Measurements from ENCODE around the gene KDM7A. TPM values are rescaled to one million over a fixed set of nuclear protein-coding genes. Genes with fewer than 3 reads are reported as not detected.

The KDM7A gene
- total and polyA plus RNA-seq, 12 donors, result 2.7 to 16.4 (median 11.8) TPM

DNA sequence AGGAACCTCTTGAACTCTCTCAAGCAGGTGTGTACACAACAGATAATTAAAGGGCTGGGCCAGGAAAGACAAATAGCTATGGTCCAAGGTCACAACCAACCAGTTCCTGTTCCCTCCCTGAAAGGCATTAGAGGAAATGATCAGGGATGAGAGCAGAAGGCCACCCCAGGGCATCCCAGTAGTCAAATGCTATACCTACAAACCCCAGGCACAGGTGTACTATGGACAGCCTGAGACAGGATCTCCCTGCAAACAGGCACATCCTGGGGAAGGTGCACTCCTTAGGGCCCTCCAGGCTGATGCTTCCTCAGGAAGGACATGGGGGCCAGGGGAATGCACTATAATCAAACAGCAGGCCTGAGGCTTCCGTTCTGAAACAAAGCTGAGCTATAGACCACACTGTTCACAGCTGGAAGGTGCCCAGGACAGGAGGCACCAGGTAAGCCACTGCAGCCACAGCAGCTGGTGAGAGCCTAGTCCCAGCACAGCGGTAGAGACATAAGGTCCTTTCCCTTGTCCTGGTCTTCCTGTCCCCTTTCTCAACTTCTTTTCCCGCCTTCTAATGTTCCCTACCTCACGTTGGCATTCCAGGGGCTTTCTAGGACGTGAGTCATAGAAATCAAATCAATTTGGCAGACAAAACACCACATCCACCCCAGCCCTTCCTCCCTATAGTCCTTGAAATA, 127.3 kb downstream of the KDM7A start:
- intact Hi-C loops (cut with DNase I), result no loop called here
- peak; percentile 10 to 58 (median 34) for ATAC-seq
- no peak overlapping the region for H3K4me3 ChIP-seq
- H3K27me3 ChIP-seq, result no peaks in the 10 kb centered on the region
- peak overlapping the region in 8 of 10 donors; percentile 30 to 69 (median 46) for H3K27ac ChIP-seq
- H3K9me3 ChIP-seq, result no peaks in the 10 kb centered on the region
- H3K36me3 ChIP-seq, result peaks cover 0 to 80% (median 8%) of the 10 kb centered on the region in 9 donors
- WGBS, 2 donors, result 53% methylated on average over 5 of the region's 5 CpGs
- DNase-seq, result no peak
- no peak for TF ChIP-seq CTCF (IDR thresholded peaks at IDR 0.05)
- peaks cover 0 to 46% (median 29%) of the 10 kb centered on the region in 9 donors for H3K4me1 ChIP-seq

DNA sequence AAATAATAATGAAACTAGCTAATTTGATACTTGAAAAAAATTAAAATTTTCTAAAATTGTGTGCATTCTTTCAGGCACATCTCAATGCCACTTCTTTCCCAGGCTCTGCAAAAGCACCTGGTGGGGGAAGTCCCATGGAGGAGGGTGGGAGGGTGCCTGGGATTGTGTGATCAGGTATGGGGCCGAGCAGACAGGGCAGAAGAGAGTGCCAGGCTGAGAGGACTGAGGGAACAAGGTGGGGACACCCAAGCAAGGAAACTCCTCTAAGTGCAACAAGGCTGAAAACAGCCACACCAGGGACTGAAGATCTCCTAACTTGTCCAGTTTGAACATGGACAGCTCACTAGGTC, 127.8 kb downstream of the KDM7A start:
- no peak overlapping the region for H3K4me3 ChIP-seq
- H3K4me1 ChIP-seq, result peaks cover 0 to 41% (median 24%) of the 10 kb centered on the region in 9 donors
- peak in 4 of 8 donors; percentile 7 to 26 (median 17) for ATAC-seq
- 38 to 41% methylated on average over 1 of the region's 1 CpG for whole genome bisulfite sequencing, 2 donors
- peak overlapping the region in 8 of 10 donors; percentile 30 to 69 (median 46) for H3K27ac ChIP-seq
- H3K9me3 ChIP-seq, result no peaks in the 10 kb centered on the region
- H3K27me3 ChIP-seq, result no peaks in the 10 kb centered on the region
- peaks cover 0 to 81% (median 11%) of the 10 kb centered on the region in 9 donors for H3K36me3 ChIP-seq
- intact Hi-C loops (cut with DNase I), result no loop called here
- no peak for TF ChIP-seq CTCF (IDR thresholded peaks at IDR 0.05)
- no peak for DNase-seq

- Histone ChIP-seq H3K36me3 (peaks cover 0 to 82% (median 8%) of the 10 kb centered on the region in 9 donors), H3K4me3 (no peak overlapping the region), H3K27ac (peak overlapping the region in 2 of 10 donors; percentile 1 to 69), H3K4me1 (peaks cover 0 to 37% (median 23%) of the 10 kb centered on the region in 9 donors), H3K9me3 (no peaks in the 10 kb centered on the region), H3K27me3 (no peaks in the 10 kb centered on the region)
- ATAC-seq (peak in 7 of 8 donors; percentile 26 to 81 (median 68)), DNase-seq (peak in 1 of 2 donors; percentile 35)
- TF ChIP-seq CTCF (IDR thresholded peaks at IDR 0.05), result no peak
- 52 to 71% methylated on average over 4 of the region's 4 CpGs for WGBS, 2 donors
- intact Hi-C loops (cut with DNase I), result no loop called here
Measured at GRCh38 chr7:140048138-140048537, 128.6 kb downstream of the KDM7A start.

- Histone ChIP-seq H3K9me3 (no peaks in the 10 kb centered on the region), H3K36me3 (peaks cover 0 to 83% (median 6%) of the 10 kb centered on the region in 9 donors), H3K4me1 (peaks cover 0 to 37% (median 23%) of the 10 kb centered on the region in 9 donors), H3K4me3 (no peak overlapping the region), H3K27me3 (no peaks in the 10 kb centered on the region), H3K27ac (no peak overlapping the region)
- DNase-seq (no peak), ATAC-seq (no peak)
- intact Hi-C loops (cut with DNase I), result no loop called here
- WGBS, 2 donors, result 96 to 99% methylated on average over 3 of the region's 3 CpGs
- TF ChIP-seq CTCF (IDR thresholded peaks at IDR 0.05), result no peak
Measured at GRCh38 chr7:140047197-140047596, 129.6 kb downstream of the KDM7A start.

Measured in heart right ventricle (tissue), 16 donors.